AG09319 (cell line): ENCODE measurements around the gene NSG1.

Source experiments
- DNase-seq: peaks from one replicate; pipeline ENCODE4 v3.0.0-alpha.2; 2010; ENCODE audit warnings: low read depth; ENCODE audit errors: extremely low read depth
- TF ChIP-seq, protein P1 (sequence below): IDR thresholded peaks from 2 replicates; pipeline ENCODE4 v1.5.1; 2011; ENCODE audit warnings: low read depth, mild to moderate bottlenecking, inconsistent platforms, low read length, moderate library complexity

NSG1 gene

GRCh38 chr4:4397441-4397819 is 10.5 kb downstream of the NSG1 start:
- no peak for DNase-seq
- TF ChIP-seq, protein P1, sequence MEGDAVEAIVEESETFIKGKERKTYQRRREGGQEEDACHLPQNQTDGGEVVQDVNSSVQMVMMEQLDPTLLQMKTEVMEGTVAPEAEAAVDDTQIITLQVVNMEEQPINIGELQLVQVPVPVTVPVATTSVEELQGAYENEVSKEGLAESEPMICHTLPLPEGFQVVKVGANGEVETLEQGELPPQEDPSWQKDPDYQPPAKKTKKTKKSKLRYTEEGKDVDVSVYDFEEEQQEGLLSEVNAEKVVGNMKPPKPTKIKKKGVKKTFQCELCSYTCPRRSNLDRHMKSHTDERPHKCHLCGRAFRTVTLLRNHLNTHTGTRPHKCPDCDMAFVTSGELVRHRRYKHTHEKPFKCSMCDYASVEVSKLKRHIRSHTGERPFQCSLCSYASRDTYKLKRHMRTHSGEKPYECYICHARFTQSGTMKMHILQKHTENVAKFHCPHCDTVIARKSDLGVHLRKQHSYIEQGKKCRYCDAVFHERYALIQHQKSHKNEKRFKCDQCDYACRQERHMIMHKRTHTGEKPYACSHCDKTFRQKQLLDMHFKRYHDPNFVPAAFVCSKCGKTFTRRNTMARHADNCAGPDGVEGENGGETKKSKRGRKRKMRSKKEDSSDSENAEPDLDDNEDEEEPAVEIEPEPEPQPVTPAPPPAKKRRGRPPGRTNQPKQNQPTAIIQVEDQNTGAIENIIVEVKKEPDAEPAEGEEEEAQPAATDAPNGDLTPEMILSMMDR, result no peak

DNA sequence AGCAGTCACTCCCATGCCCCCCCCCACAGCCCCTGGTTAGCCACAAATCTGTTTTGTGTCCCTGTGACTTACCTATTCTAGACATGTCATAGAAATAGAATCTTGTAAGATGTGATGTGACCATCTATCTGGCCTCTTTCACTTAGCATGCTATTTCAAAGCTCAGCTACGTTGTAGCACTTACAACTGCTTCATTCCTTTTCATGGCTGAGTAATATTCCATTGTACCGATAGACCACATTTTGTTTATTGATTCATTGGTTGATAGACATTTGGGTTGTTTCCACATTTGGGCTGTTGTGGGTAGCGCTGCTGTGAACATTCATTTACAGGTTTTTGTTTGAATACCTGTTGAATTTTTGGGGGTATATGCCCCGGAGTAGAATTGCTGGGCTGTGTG is 11.5 kb downstream of the NSG1 start:
- no peak for DNase-seq
- TF ChIP-seq, protein P1, result no peak

GRCh38 chr4:4401036-4401435 is 14.1 kb downstream of the NSG1 start:
- TF ChIP-seq, protein P1, result no peak
- DNase-seq, result no peak

- TF ChIP-seq, protein P1, result no peak
- no peak for DNase-seq
These were observed 16.1 kb downstream of the NSG1 start for GRCh38 chr4:4402966-4403365.

DNA sequence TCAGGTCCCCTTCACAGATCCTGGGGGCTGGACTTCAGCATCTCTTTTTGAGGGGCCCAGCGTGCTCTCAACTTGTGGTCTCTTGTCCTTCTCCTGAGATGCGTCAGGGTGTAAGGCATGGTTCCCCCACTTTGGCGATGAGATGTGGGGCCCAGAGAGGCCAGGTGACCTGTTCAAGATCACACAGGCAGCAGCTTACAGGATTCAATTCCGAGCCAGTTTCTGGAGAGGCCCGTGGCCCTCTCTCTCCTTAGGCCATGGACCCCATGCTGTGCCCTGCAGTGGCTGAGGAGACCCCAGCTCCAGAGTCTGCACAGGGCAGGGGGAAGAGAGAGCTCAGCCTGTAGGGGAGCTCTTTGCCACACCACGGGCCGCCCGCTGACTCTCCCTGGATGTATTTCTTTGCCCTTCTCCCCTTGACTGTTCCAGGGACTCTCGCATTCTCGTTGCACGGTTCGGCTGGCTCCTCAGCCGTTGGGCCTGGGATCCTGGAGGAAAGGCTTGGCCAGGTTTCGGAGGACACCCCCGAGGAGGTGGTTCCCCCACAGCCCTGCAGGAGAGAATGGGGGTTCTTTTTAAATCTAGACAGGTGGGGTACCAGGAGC is 18.6 kb downstream of the NSG1 start:
- TF ChIP-seq, protein P1, result no peak
- no peak for DNase-seq

DNA sequence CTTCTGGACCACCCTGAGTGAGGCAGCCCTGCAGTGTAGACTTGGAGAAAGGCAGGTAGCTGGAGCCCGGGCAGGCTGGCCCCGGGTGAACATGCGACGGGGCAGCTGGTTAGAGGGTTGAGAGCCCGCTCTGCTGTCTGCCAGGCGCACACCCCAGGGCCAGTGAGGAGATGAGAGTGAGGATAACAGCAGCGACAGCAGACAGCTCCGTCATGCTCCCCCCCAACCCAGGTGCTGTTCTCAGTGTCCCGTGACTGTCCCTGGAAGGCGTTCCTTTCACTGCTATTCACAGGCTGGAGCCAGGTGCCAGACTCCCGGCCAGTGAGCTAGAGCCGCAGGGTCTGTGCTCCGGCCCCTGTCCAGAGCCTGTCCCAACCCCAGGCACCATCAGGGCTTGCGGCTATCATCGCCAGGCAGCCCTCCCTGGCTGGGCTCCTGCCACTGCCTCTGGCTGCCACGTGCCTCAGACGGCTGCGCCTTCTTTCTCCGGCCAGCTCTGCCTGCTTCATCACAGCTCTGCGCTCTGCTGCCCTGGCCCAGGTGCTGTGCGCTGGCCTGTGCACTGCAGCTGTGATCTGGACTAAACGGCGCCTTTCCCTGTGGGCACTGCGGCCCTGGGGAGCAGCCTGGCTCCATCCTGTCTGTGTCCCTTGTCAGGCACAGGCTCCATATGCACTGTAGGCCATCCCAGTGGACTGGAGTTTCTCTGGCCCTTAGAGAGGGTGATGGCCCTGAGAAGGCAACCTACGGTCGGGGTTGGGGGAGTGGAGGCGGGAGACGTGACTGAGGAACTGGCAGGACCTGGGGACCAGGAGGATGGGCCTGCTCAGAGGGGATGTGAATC is 19.8 kb downstream of the NSG1 start:
- TF ChIP-seq, protein P1, result no peak

More for the DNA sequence above, 19.8 kb downstream of the NSG1 start:
- no peak for DNase-seq
